Spleen (tissue), 7 donors: ENCODE results near the gene HNRNPF.

ENCODE experiments used
- CTCF ChIP-seq, 11 experiments: fragments of 200-600 bp in 7 of 11; fragments of 450-650 bp in 4 of 11; sonication (generic) in 4 of 11; IDR thresholded peaks in 8 of 11; conservative IDR thresholded peaks in 3 of 11; 1 replicate in 7 of 11; 2 replicates in 4 of 11; pipeline versions ENCODE4 v1.4.0 to v1.8.0; 2016 to 2021; ENCODE audit warnings: antibody characterized with exemption in 11 of 11, inconsistent platforms in 4 of 11, mild to moderate bottlenecking in 1 of 11
- POLR2A ChIP-seq, 3 donors: fragments of 450-650 bp; IDR thresholded peaks; one replicate each; pipeline ENCODE4 v1.5.1; 2017; ENCODE audit warnings: antibody characterized with exemption in 3 of 3, mild to moderate bottlenecking in 1 of 3
- donor health status: DM: no; HTN: no; CAD: no; lungs with moderate emphysema.
- donor health status: DM: no; HTN: no; CAD: no.
- donor health status: DM: no; HTN: no; CAD: no.

GRCh38 chr10:43352951-43353350 is 56.0 kb downstream of the HNRNPF start:
- TF ChIP-seq CTCF (IDR thresholded peaks at IDR 0.05 in 8 of 11, conservative IDR thresholded peaks at IDR 0.05 in 3 of 11), result no peak
- TF ChIP-seq POLR2A (IDR thresholded peaks at IDR 0.05), result no peak
